NCI-H82 (cell line): ENCODE results near the gene DHX58.

ENCODE experiments used
- DNase-seq: peaks from one replicate; lab custom pipeline; 2025; lab: John Stamatoyannopoulos, UW

The DHX58 gene

DNA sequence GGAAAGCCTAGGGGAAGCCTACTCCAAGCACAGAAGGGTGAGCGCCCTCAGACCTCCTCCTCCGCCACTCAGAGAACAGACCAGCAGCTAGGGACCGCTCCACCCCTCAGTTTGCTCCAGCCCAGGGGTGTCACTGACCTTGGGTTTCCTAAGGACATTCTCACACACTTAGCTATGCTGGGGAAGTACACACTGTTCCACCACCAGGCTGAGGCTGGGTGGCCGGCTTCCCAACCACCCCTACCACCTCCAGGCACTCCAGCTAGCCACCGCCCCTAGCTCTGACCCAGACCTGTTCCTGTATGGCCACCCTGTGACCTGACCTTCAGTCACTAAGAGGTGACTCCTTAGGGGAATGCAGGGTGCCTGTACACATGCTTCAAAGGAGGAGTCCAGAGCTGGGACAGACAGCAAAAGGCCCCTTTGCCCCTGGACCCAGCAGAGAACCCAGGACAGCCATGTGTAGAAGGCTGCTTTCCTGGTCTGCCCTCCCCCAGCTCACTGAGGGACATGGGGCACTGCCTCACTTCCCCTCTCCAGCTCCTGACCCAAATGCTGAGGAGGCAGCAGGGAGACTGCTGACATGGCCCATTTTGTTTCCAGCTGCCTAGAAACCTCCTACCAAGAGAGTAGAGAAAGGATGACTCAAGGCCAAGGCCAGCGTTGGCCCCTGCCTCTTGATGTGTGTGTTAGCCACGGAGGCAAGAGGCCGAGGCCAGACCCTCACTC, 16.8 kb upstream of the DHX58 start:
- DNase-seq: no peak

DNA sequence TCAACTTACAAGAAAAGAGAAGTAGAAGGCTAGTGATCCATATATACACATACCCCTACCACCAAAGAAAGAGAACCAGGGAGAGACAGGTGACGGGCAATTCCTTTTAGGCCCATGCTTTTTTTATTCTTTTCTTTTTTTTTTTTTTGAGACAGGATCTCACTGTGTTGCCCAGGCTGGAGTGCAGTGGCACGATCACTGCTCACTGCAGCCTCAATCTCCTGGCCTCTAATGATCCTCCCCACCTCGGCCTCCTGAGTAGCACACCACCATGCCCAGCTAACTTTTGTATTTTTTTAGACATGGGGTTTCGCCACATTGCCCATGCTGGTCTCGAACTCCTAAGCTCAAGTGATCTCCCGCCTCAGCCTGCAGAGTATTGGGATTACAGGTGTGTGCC, 14.9 kb upstream of the DHX58 start:
- no peak for DNase-seq

DNA sequence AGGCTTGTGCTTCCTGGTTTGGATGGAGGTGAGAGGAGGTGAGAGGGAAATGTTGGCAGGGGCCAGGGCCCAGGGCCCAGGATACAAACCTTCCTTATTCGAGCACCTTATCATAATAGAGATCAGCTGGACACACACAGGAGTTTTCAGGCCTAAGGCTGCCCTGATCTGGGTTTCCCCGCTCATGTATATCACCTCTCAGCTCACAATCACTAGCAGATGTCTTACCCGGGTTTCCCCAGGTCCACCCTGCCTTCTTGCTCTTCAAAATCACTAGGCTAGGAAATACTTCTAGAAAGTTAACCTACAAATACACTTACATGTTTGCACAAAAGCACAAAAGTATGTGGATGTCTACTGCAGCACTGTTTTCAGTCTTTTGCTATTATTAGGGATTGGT, 14.3 kb upstream of the DHX58 start:
- DNase-seq: no peak

DNA sequence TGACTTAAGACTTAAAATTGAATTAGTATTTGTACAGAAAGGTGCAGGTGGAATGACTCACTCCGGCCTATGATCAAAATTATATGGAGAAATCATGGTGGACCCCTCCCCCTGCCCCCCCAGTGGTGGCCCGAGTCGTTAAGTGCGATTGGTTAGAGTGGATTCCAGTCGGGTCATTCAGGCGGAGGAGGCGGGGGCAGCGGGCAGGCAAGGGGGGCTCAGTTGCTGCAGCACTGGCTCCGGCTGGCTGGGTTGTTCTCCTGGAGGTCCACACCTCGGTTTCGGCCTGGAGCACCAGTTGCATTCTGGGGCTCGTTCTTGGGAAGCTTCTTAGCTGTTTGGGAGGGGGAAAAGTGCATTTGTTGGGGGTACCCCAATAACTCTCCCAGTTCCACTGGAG, 13.1 kb upstream of the DHX58 start:
- no peak for DNase-seq

DNA sequence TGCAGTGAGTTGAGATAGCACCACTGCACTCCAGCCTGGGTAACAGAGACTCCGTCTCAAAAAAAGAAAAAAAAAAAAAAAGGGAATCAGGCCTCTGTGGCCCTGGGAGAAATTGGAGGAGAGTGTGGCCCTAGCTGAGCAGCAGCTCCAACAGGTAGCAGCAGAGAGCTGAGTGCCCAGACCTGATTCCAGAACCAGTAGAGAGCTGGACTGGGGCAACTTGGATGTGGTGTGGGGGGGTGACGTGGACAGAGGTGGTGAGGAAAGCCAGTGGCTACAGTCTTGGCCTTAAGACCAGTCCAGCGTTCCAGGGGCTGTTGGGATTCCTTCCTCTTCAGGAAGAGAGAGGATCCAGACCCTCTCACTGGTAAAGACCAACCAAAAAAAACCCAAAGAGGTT, 11.7 kb upstream of the DHX58 start:
- no peak for DNase-seq

DNA sequence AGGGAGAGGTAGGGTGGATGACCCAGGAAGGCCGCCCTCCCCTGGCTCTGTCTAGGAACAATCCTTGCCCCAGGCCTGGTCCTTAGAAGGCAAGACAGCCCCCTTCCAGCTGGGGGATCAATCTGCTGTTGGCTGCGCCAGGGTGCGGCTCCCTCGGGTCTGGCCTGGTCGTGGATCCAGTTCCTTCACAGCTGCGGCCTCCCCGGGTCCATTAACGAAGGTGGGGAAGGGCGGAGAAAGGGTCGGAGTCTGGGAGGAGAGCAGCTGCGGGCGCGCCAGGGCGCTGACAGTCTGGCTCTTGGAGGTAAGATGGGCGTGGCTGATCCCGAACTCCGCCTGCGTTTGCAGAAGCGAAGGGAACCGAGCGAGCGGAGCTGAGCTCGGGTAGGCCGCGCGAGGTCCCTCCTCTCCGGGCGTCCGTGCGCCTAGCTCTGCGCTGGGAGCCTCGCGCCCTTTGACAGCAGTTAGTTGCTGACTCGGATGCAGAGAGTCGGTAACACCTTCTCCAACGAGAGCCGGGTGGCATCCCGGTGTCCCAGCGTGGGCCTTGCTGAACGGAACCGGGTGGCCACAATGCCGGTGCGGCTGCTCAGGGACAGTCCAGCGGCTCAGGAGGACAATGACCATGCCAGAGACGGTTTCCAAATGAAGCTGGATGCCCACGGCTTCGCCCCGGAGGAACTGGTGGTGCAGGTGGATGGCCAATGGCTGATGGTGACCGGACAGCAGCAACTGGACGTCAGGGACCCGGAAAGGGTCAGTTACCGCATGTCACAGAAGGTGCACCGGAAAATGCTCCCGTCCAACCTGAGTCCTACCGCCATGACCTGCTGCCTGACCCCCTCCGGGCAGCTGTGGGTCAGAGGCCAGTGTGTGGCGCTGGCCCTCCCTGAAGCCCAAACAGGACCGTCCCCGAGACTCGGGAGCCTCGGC, 10.1 kb upstream of the DHX58 start, which contains the start of gene HSPB9:
HSPB9 (plus strand) TSS at position 434 of the 933 bp plus-strand sequence; CDS start at position 481, 47 bp downstream.
- DNase-seq: peak; percentile 94

DNA sequence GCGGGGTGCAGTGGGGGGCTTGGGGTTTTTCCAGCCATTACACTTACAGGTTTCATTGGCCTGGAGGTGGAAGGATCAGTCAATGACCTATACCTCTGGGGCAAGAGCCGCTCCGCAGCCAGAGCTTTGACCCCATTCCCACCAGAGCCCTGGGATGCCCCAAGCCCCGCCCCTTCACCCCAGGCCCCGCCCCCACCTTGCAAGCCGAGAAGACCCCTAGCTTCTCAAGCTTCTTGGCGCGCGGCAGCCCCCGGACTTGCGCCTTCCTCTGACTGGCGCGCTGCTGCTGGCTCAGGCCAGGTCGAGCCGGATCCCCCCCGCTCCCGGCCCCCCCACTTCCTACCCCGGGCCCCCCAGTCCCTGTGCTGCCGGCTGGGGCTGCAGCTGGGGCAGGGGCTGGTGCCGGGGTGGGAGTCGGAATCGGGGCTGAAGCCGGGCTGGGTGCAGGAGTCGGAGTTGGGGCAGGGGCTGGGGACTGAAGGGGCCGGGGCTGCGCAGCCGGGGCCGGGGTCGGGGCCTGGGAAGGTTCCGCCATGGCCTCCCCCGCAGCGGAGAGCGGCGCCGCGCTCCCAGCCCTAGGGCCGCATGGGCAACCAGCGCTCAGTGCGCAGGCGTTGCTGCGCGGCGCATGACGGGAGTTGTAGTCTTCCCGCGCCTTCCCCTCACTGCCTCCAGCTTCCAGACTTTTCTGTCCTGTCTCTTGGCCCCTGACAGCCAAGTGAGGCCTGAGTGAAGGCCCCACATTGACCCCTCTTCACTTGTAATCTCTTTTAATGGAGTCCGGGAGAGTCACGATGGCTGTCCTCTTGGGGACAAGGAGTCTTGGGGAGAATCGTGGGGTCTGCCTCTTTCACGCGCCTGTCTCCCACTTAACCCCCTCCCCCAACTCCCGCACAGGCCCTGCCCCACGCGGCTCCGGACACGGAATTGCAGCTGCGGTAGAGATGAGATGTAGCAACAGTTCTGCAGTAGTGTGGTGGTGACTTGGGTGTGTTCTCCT, 8.6 kb upstream of the DHX58 start, which contains the start of gene KAT2A:
KAT2A (minus strand) TSS at position 598 of the 1,000 bp plus-strand sequence; CDS start at position 535, 63 bp downstream.
- DNase-seq: peak; percentile 93

DNA sequence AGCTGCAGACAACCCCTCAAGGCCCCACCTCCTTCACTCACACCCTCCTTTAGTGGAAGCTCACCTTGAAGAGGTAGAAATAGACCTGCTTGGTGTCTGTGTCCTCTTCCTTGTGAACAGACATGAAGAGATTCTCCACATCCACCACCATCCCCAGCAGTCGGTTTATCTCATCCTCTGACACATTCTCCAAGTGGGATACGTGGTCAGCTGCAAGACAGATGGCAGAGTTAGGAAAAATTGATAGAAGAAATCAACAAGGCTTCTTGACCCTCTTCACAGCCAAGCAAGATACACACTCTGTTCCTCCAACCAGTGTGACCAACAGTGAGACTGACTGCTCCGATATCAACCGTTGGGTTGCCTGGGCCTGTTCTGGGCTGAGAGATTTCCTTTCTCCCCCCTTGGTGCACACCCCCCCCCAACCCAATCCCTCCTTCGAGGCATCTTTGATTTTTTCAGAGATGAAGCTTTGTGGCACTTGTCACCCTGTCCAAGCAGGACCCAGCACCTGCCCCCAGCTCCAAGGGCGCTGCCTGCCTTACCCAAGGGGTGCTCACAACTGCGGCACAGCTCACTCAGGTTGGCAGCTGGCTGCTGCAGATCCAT, 7.8 kb upstream of the DHX58 start:
- no peak for DNase-seq

DNA sequence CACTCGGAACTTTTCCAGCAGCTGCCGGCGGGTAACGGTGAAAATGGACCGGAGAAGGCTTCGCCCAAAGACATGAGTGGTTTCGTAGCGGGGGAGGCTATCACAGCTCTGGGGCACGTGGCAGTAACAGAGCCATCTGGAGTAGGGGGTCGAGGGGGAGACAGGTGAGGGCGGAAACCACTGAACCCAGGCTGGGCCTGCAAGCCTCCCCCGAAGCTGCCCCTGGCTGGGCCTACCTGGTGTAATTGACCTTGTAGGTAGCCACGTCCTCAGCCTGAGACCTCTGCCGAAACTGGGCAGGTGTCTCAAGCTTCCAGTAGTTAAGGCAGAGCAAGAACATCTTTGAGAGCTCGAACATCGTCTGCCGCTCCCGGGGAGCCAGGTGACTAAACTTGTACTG, 6.8 kb upstream of the DHX58 start:
- no peak for DNase-seq

DNA sequence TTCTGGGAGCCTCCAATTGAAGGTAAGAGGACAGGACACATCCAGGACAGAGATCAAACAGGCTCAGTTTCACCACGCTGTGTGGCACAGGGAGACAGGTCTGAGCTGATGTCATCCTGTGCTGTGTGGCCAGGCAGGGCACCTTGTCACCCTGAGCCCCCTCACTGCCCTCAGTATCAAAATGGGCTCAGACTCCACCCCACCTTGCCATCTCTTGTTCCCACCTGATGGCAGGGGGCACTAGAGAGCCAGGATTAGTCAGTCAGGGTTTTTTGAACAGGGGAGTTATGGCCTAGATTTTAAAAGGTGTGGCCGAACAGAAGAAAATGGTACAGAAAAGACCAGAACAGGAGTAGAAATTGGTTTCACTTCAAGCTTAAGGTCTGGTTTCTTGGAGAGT, 6.0 kb upstream of the DHX58 start:
- DNase-seq: peak; percentile 59

DNA sequence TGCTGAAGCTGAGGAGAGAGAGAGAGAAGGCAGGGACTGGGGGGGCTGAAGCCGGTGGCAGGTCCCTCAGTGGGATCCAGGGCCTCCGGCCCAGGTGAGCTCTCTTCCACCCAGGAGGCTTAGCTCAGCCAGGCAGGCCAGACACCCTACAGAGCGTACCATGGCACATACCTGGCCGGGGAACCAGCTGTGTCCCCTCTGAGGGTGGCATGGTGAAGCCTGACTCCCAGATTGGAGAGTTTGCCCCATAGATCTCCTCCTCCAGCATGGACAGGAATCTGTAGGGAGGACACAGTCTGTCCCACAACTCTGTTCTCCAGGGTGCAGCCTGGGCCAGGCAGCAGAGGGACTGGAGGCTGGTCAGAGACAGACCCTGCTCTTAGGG, 5.6 kb upstream of the DHX58 start:
- DNase-seq: no peak

DNA sequence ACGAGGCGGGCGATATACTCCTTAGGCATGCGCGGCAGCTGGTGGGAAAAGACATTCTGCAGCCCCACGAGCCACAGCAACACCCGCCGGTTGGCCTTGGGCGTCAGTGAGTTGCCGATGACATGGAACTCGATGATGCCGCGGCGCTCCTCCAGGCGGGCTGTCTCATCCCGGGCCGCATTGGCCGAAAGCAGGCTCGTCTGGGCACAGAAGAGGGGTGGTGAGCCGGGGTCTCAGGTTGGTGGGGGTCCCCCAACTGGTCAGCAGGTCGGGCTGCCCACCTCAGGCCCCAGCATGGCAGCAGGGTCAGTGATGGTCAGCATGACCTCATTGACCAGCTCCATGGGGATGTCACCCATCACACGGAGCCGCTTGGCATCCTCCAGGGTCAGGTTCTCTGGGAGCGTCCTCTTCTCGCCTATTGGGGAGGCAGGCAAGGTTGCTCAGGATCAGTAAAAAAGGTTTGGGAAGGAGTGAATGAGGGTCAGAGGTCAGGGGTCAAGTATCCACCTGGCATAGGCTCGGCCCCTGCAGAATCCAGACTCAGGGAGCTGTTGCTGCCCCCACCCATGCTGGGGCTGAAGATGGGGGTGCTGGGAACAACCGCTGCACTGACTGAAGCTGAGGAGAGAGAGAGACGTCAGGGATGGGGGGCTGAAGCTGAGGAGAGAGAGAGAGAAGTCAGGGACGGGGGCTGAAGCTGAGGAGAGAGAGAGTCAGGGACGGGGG, 5.0 kb upstream of the DHX58 start:
- DNase-seq: no peak

DNA sequence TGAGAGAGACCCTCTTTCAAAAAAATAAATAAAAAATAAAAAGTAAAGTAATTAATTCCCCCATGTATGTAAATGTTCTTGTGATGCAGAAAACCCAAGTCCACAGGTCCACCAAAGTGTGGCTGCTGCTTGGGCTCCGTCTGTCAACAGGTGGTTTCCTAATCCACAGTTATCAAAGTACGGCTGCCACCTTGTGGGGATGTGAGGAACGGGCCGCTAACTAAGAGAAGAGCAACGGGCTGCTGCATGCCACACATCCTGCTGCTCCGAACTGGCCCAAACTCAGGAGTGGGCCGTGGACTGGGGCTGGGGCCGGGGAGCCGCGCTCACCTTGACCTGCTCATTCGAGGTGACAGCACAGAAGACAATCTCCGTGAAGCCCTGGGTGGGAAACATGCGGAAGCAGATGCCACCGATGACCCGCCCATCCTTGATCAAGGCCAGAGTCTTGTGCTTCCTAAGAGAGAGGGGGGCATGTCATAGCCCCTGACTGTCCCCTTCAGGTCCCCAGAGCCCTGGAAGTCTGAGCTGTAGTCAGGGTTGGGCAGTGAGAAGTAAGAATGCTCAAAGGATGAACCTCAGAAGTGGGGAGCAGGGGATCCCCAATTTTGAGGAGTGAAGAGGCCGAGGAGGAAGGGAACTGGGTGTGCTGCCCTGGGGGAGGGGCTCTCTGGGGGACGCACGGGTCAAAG, 4.3 kb upstream of the DHX58 start:
- DNase-seq: peak; percentile 93

DNA sequence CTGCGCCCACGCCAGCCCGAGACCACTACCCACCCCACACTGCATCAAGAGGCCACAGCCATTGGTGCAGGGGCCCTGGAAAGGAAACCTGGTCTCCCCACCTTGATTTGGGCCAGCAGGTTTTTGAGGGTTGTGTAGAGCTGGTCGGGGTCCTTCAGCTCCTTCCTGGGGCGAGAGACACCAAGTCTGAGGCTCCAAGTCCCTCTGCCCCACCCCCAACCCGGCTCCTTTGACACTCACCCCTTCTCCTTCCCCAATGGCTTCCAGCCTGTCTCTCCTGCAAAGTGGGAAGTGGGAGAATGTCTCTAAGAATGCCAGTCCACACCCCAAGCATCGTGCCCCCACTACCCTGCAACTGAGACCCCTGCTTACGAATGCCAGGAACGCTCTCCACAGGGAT, 1.6 kb upstream of the DHX58 start:
- DNase-seq: no peak

DNA sequence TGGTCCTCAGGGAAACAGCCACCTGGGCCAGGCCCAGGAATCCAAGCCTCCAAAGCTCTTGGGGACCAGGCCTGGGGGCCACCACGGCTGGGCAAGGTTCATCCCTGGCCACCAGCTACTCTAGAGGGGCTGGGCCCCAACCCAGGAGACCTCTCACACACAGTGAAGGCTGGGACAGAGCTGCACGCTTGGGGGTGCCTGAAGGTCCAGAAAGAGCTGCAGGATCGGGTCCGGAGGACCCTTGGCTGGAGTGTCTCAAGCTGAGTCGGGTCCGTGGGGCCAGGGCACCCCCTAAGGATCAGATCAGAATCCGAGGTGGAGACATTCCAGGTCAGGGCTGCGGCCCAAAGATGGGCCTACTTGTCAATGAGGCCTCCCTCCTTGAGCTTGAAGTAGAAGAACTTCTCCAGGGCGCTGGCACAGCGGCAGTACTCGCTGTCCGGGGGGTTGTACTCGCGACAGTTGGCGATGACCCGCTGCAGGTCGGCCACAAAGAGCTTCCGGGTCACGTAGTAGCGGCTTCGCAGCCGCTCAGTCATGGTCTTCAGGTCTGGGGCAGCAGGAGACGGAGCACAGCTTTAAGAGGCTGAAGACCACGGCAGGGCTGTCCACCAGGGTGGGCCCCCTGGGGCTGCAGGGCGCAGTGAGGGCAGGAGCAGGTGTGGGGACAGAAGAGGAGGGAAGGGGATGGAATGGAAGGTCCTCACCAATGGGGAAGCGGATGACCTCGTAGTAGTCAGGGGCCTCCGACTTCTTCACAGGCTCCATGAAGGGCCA, 967 bp upstream of the DHX58 start:
- DNase-seq: no peak

DNA sequence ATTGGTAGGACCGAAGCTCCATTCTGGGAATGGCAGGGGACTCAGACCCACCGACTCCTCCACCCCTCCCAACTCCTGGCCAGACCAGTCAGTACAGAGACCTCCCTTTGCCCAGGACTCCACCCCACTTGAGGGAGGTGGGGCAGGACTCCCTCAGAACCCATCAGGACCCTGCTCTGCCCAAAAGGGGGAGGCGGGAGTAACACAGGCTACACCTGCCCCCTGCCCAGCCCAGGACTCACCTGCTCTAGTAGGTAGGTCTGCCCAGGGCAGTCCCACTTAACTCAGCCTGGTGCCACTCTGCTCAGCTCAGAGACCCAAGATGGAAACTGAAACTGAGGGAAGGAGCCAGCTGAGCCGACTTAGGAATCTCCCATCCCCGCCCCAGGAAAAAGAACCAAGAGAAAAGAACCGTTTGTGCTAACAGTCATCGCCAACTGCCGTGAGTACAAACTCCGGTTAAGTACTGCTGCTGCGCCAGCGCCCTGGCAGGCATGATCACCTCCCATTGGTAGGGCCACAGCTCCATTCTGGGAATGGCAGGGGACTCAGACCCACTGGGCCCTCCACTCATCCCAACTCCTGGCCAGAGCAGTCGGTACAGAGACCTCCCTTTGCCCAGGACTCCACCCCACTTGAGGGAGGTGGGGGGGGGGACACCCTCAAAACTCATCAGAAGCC, 503 bp downstream of the DHX58 start:
- no peak for DNase-seq

DNA sequence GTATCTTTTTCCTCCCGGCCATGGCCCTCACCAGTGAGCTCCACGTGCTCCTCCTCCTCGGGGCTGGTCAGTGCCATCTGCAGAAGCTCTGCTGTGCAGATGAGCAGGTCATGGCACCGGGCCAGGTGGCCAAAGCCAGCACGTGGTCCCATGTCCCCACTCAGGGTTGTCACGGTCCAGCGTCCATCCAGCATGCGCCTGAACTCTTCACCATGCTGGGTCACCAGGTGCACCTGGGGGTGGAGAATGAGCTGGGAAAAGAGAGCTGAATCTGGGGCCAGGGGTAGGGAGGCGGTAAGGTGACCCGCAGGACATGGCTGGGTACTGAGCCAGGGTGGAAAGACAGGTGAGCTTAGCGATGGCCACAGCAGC, 1.3 kb downstream of the DHX58 start:
- DNase-seq: no peak

DNA sequence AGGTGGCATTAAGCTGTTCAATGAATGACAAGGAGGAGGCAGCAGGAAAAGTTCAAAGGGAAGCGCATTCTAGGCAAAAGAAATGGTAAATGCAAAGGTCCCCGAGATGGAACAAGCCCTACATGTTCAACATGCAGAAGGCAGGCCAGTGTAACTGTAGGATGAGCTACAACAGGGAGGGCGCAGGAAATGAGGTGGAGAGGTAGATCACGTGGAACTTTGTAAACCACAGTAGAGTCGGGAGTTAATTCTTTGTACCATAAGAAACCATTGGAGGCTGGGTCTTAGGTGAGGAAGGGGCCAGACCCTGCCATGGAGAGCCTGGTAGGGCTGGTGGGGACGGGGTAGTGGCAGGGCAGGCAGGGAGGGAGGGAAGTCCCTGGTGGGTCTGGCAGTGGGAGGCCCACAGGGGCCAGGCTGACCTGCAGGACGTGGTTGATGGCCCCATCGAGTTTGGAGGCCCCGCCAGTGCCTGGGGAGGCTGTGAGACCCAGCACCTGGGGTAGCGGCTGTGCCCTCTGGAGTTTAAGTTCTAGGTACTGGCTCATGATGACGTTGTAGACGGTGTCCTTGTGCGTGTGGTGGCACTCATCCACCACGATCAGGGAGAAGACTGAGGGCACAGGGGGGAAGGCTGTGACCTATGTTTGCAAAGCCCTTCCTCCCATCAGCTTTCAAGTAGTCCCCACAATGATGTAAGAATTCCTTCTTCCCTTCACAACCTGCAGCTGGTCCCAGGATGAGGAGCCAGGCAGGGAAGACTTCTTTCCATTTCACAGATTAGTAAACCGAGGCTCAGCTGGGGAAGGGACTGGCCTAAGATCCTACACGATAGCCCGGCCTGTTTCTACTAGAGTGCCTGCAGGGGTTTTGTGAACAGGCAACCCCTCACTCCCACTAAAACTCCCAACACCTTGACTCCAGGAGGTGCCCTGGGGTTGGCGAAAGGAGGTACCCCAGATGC, 1.9 kb downstream of the DHX58 start:
- no peak for DNase-seq
